Measurements from ENCODE around the gene ISLR2.

ISLR2 gene

GRCh38 chr15:74178326-74179100, 48.1 kb downstream of the ISLR2 start:
- DNase-seq (ENCODE audit: low spot score) = no peak

DNA sequence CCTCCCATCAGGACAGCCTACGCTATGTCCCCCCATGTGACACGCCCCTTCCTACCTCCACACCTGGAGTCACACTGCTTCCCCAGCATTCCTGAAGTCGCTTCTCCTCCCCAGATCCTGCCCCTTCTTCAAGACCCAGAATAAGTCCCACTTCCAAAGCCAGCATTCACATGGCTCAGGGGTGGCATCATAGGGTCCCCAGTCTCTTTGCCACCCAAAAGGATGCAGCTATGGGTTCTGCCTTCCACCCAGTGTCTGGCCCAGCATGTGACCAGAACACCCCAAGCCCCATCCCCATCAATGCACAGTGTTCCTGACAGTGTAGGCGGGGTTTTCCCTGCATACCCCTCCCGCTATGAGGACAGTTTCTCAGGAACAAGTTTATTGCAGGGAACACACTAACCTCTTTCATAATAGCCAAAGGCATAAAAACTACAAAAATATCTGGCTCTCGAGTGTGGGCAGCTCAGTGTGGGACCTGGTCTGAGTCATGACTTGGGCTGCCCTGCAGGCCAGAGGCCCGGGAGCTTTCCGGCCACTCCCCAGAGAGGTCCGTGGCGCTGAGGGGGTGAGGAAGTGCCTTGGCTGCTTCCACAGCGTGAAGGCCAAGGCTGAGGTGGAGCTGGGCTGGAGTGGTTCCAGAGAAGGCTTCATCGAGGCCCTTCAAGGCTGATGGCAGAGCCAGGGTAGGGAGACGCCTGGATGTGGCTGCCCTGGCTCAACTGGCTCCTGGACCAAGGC, 48.9 kb downstream of the ISLR2 start:
- no peak for DNase-seq (ENCODE audit: low spot score)

- DNase-seq (ENCODE audit: low spot score) = no peak
Measured at GRCh38 chr15:74179983-74180880, 49.8 kb downstream of the ISLR2 start.

DNA sequence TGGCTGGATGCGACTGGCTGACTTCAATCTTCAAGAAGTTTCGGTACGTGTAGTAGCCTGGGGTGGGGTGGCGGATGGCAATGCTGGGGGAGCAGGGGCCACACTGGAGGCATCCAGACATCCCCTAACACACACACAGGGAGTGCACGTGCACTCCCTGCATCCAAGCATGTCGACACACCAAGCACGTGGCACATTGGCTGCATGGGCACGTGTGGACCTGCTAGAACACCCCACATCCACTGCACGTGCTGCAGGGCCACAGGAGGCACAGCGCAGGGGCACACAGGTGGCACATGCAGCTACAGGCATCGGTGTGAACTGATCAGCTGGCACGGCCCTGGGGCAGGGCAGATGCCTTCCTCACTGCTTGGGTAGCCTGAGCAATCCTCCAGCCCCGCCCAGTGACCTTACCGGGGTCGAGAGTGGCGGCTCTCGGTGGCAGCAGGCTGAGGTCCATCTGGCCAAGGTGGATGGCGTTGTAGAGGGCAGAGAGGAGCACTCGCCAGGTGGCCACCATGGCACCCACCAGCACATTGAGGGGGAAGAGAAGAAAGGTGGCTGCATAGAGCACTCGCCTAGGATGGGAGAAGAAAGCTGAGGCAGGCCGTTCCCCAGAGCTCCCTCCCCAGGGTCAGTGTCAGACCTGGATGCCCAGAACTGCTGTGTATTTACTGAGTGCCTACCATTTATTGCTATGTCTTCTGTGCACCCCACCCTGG, 50.7 kb downstream of the ISLR2 start:
- no peak for DNase-seq (ENCODE audit: low spot score)

- DNase-seq (ENCODE audit: low spot score) = no peak
Measured at GRCh38 chr15:74182131-74182530, 51.7 kb downstream of the ISLR2 start.

GRCh38 chr15:74184582-74185091, 54.3 kb downstream of the ISLR2 start:
- DNase-seq (ENCODE audit: low spot score) = no peak

DNA sequence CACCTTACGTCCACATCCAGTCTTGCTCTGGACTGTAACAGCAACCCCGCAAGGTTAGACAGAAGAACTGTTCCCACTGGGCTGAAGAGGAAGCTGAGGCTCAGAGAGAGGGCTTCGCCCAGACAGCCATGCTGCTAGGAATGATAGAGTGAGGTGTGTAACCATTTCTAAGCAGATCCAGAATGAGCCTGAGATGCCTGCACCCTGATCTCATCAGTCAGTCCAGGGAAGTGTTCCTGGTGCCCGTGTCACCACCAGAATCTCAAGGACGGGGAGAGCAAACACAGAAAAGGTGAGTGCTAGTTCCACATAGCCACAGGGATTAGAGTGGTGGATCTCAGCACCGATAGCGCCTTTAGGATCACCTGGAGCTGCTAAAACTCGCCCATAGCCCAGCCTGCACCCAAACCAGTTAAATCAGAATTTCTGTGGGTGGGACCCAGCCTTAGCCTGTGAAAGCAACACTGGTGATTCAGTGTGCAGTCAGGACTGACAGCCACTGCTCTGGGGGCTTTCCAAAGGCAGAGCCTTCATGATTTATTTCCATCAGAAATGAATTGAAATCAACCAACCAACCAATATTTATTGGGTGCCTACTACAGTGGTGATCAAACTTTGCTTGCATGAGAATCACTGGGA, 55.4 kb downstream of the ISLR2 start:
- no peak for DNase-seq (ENCODE audit: low spot score)
